Ascending aorta (tissue), 2 donors: ENCODE measurements around the gene SUGP2. TPM values are rescaled to one million over a fixed set of nuclear protein-coding genes. Genes with fewer than 3 reads are reported as not detected.

Experiments
- DNase-seq, 2 donors: peaks; one replicate each; pipeline ENCODE4 v3.0.0-alpha.2; 2019; ENCODE audit warnings: low spot score in 2 of 2
- H3K27ac ChIP-seq, 2 donors: fragments of 200-600 bp; sonication (generic); one replicate each; pipeline ENCODE4 v1.5.1; 2016 to 2017; ENCODE audit warnings: mild to moderate bottlenecking in 1 of 2
- H3K27me3 ChIP-seq: fragments of 200-600 bp; sonication (generic); one replicate; pipeline ENCODE4 v1.5.1; 2017
- H3K36me3 ChIP-seq, 2 donors: fragments of 200-600 bp; sonication (generic); one replicate each; pipeline ENCODE4 v1.5.1; 2016
- H3K4me1 ChIP-seq, 2 donors: fragments of 200-600 bp; sonication (generic); one replicate each; pipeline ENCODE4 v1.5.1; 2016 to 2017; ENCODE audit warnings: mild to moderate bottlenecking in 1 of 2
- H3K4me3 ChIP-seq, 2 donors: fragments of 200-600 bp; sonication (generic); one replicate each; pipeline ENCODE4 v1.5.1; 2016 to 2017; ENCODE audit warnings: mild to moderate bottlenecking in 1 of 2
- H3K9me3 ChIP-seq, 2 donors: fragments of 200-600 bp; sonication (generic); one replicate each; pipeline ENCODE4 v1.5.1; 2016
- intact Hi-C: fragments of 100-400 bp; cut with DNase I; formaldehyde crosslinking; loops from one replicate; pipeline ENCODE4 v1.15.1; 2023
- total RNA-seq: library from RNA; depleted of rRNA; stranded (reverse); fragments of >200 nt; gene quantifications from one replicate; pipeline ENCODE4 v1.1.0, GENCODE V29; 2016
- TF ChIP-seq, protein P1 (sequence below), 3 experiments: fragments of 200-600 bp in 2 of 3; fragments of 450-650 bp in 1 of 3; sonication (generic) in 2 of 3; IDR thresholded peaks; one replicate each; pipeline ENCODE4 v1.5.1; 2016 to 2019; ENCODE audit warnings: antibody characterized with exemption in 3 of 3, mild to moderate bottlenecking in 1 of 3, moderate library complexity in 1 of 3

SUGP2 gene
- total RNA-seq, 1 donor from 2014 or later = 23.6 TPM

DNA sequence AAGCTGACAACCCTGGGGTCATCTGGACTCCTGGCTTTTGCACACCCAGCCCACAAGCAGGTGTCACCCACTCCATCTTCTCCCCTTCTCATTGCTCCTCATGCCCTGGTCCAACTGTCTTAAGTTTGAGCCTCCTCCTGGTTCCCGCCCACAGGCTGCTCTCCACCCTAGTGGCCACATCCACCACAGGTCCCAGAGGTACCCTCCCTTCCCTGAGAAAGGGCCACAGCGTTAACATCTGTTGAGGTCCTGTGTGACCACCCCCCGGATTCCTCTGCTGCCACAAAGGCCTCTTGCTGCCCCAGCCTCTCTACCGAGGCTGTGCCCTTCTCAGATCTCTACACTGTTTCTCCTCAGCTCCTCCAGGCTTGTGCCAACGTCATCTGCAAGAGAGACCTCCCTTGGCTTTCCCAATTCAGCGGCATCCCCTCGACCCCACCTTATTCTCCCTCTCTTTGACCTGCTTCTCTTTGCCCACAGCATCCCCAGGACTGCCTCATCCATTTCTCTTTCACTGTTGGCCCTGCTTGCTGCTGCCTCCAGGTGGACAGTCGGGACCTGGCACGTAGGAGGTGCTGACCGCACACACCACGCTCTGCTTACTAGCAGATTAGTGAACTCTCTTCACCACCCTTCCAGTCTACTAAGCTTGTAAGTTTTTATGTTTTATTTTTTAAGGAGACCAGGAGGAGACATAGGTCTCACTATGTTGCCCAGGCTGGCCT is 33.3 kb downstream of the SUGP2 start:
- no peaks in the 10 kb centered on the region for H3K4me1 ChIP-seq
- intact Hi-C loops = no loop called here
- H3K4me3 ChIP-seq = no peak overlapping the region
- no peak overlapping the region for H3K27ac ChIP-seq
- no peaks in the 10 kb centered on the region for H3K27me3 ChIP-seq
- H3K9me3 ChIP-seq = no peaks in the 10 kb centered on the region
- TF ChIP-seq, protein P1, sequence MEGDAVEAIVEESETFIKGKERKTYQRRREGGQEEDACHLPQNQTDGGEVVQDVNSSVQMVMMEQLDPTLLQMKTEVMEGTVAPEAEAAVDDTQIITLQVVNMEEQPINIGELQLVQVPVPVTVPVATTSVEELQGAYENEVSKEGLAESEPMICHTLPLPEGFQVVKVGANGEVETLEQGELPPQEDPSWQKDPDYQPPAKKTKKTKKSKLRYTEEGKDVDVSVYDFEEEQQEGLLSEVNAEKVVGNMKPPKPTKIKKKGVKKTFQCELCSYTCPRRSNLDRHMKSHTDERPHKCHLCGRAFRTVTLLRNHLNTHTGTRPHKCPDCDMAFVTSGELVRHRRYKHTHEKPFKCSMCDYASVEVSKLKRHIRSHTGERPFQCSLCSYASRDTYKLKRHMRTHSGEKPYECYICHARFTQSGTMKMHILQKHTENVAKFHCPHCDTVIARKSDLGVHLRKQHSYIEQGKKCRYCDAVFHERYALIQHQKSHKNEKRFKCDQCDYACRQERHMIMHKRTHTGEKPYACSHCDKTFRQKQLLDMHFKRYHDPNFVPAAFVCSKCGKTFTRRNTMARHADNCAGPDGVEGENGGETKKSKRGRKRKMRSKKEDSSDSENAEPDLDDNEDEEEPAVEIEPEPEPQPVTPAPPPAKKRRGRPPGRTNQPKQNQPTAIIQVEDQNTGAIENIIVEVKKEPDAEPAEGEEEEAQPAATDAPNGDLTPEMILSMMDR (IDR thresholded peaks at IDR 0.05) = no peak
- DNase-seq = no peak
- peaks cover 40 to 73% of the 10 kb centered on the region in 2 donors for H3K36me3 ChIP-seq

GRCh38 chr19:18999016-18999758 is 34.1 kb downstream of the SUGP2 start:
- Histone ChIP-seq H3K27ac (no peak overlapping the region), H3K4me1 (no peaks in the 10 kb centered on the region), H3K9me3 (no peaks in the 10 kb centered on the region), H3K27me3 (no peaks in the 10 kb centered on the region), H3K36me3 (peaks cover 37 to 73% of the 10 kb centered on the region in 2 donors), H3K4me3 (no peak overlapping the region)
- TF ChIP-seq, protein P1 (IDR thresholded peaks at IDR 0.05) = no peak
- intact Hi-C loops = no loop called here
- DNase-seq = no peak

GRCh38 chr19:18998276-18998675 is 35.0 kb downstream of the SUGP2 start:
- TF ChIP-seq, protein P1 (IDR thresholded peaks at IDR 0.05) = no peak
- H3K4me3 ChIP-seq = no peak overlapping the region
- intact Hi-C loops = no loop called here
- H3K4me1 ChIP-seq = no peaks in the 10 kb centered on the region
- H3K27me3 ChIP-seq = no peaks in the 10 kb centered on the region
- no peaks in the 10 kb centered on the region for H3K9me3 ChIP-seq
- H3K27ac ChIP-seq = no peak overlapping the region
- H3K36me3 ChIP-seq = peaks cover 36 to 73% of the 10 kb centered on the region in 2 donors
- no peak for DNase-seq

DNA sequence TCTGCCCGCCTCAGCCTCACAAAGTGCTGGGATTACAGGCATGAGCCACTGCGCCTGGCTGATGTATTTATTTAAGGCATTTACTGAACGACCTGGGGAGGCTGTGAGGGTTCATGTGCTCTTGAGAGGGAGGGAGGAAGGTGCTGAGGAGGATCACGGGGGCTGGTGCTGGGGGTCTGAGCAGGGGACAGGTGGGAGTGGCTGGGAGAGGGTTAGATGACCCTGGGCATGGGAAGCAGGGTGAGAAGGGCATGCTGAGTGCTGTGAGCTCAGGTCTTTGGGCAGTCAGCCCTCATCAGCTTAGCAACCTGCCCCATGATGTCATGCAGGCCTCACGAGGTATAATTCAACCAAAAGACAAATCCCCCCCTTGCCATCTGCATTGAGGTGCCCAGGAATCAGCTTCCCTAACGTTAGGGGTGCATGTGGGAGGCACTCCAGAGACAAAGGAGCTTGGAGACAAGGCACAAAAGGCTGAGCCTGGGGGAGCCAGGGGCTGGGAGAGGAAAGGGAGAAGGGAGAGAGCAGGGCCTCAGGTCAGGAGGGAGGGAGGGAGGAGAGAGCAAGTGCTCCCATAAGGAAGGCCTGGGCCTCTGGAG is 36.4 kb downstream of the SUGP2 start:
- Histone ChIP-seq H3K27ac (no peak overlapping the region), H3K4me1 (no peaks in the 10 kb centered on the region), H3K4me3 (no peak overlapping the region), H3K27me3 (no peaks in the 10 kb centered on the region), H3K36me3 (peaks cover 40 to 78% of the 10 kb centered on the region in 2 donors), H3K9me3 (no peaks in the 10 kb centered on the region)
- DNase-seq = no peak
- TF ChIP-seq, protein P1 (IDR thresholded peaks at IDR 0.05) = no peak
- intact Hi-C loops = no loop called here

DNA sequence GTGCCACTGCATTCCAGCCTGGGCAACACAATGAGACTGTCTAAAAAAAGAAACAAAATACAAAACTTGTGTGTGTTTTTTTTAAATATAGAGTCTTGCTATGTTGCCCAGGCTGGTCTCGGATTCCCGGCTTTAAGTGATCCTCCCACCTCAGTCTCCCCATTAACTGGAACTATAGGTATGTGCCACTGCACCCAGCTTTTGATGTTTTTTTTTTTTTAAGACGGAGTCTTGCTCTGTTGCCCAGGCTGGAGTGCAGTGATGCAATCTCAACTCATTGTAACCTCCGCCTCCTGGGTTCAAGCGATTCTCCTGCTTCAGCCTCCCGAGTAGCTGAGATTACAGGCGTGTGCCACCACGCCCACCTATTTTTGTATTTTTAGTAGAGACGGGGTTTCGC is 37.0 kb downstream of the SUGP2 start:
- no peak overlapping the region for H3K4me3 ChIP-seq
- H3K27me3 ChIP-seq = no peaks in the 10 kb centered on the region
- no peaks in the 10 kb centered on the region for H3K9me3 ChIP-seq
- no peak for DNase-seq
- no peak overlapping the region for H3K27ac ChIP-seq
- TF ChIP-seq, protein P1 (IDR thresholded peaks at IDR 0.05) = no peak
- no peaks in the 10 kb centered on the region for H3K4me1 ChIP-seq
- intact Hi-C loops = no loop called here
- peaks cover 36 to 73% of the 10 kb centered on the region in 2 donors for H3K36me3 ChIP-seq
